ENCODE measurements around the gene FUBP3. TPM values are rescaled to one million over a fixed set of nuclear protein-coding genes. Genes with fewer than 3 reads are reported as not detected.

FUBP3 gene
- total RNA-seq, 1 experiment from 2014 or later: 73.7 TPM

DNA sequence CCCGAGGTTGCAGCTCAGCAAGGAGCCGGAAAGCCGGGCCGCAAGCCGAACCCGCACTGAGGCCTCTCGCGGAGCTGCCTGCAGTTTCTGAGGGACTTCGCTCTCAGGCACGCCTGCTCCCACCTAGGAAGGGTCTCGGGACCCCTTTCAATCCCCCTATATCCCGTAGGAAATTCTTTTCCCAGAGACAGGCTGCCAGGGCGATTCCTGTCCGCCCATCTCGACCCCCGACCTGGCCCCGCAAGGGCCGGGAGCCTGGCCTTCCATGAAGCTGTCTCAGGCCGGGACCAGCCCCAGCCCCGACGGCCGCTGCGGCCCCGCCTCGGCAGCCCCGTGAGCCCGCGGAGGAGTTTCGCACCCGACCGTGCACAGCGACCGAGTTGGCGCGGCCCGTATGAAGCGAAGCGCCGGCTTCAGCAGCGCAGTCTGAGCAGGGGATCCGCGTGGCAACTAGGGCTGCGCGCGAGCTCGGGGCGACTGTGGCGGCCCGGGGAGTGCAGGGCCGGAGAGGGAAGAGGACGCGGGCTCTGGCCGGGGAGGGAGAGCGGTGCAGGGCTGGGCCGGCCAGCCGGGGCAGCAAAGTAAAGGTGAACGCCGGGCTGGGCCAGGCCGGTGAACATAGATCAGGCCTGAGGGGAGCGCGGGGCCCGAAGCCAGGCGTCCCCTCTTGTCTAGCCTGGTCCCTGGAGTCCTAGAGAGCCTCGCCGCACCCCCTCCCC, 84.0 kb downstream of the FUBP3 start:
- TF ChIP-seq EZH2phosphoT487 (IDR thresholded peaks at IDR 0.05; ENCODE audit: borderline replicate concordance) (no peak), FOSL1 (IDR thresholded peaks at IDR 0.05; ENCODE audit: low read depth) (no peak), EZH2 (IDR thresholded peaks at IDR 0.05) (no peak), ATF3 (IDR thresholded peaks at IDR 0.05) (no peak), JUND (IDR thresholded peaks at IDR 0.05) (no peak), ZFX (IDR thresholded peaks at IDR 0.05) (no peak), SP1 (IDR thresholded peaks at IDR 0.05; ENCODE audit: low read depth) (no peak), SIN3A (IDR thresholded peaks at IDR 0.05; ENCODE audit: low read depth) (no peak), REST (IDR thresholded peaks at IDR 0.05; ENCODE audit: low read depth) (no peak), MAX (IDR thresholded peaks at IDR 0.05) (no peak)
- TF ChIP-seq, protein P1, sequence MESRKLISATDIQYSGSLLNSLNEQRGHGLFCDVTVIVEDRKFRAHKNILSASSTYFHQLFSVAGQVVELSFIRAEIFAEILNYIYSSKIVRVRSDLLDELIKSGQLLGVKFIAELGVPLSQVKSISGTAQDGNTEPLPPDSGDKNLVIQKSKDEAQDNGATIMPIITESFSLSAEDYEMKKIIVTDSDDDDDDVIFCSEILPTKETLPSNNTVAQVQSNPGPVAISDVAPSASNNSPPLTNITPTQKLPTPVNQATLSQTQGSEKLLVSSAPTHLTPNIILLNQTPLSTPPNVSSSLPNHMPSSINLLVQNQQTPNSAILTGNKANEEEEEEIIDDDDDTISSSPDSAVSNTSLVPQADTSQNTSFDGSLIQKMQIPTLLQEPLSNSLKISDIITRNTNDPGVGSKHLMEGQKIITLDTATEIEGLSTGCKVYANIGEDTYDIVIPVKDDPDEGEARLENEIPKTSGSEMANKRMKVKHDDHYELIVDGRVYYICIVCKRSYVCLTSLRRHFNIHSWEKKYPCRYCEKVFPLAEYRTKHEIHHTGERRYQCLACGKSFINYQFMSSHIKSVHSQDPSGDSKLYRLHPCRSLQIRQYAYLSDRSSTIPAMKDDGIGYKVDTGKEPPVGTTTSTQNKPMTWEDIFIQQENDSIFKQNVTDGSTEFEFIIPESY (IDR thresholded peaks at IDR 0.05; ENCODE audit: extremely low read depth, insufficient replicate concordance, low read length): no peak
- TF ChIP-seq, protein P2, sequence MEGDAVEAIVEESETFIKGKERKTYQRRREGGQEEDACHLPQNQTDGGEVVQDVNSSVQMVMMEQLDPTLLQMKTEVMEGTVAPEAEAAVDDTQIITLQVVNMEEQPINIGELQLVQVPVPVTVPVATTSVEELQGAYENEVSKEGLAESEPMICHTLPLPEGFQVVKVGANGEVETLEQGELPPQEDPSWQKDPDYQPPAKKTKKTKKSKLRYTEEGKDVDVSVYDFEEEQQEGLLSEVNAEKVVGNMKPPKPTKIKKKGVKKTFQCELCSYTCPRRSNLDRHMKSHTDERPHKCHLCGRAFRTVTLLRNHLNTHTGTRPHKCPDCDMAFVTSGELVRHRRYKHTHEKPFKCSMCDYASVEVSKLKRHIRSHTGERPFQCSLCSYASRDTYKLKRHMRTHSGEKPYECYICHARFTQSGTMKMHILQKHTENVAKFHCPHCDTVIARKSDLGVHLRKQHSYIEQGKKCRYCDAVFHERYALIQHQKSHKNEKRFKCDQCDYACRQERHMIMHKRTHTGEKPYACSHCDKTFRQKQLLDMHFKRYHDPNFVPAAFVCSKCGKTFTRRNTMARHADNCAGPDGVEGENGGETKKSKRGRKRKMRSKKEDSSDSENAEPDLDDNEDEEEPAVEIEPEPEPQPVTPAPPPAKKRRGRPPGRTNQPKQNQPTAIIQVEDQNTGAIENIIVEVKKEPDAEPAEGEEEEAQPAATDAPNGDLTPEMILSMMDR (IDR thresholded peaks at IDR 0.05 in 2 of 3, conservative IDR thresholded peaks at IDR 0.05 in 1 of 3; ENCODE audit: borderline replicate concordance in 1 of 3, insufficient read depth in 1 of 3, low read depth in 2 of 3, low read length in 2 of 3): no peak
- ChIA-PET POLR2A (no interaction called here), CTCF (no interaction called here), RAD21 (ENCODE audit: low non-redundant PET in 1 of 2, low total read pairs in 2 of 2, uncharacterized antibody in 2 of 2, unreplicated experiment in 2 of 2) (no interaction called here)
- H2AFZ ChIP-seq (ENCODE audit: low read depth, low read length, poor library complexity, severe bottlenecking): no peak overlapping the region
- ATAC-seq: no peak
- no peaks in the 10 kb centered on the region; a peak in 1 of 4 replicates for H3K4me1 ChIP-seq (ENCODE audit: control insufficient read depth in 1 of 2, insufficient read depth in 2 of 2, low read length in 2 of 2)
- no peaks in the 10 kb centered on the region for H3K27me3 ChIP-seq (ENCODE audit: insufficient read depth, low read length)
- no peak overlapping the region for H3K4me2 ChIP-seq (ENCODE audit: low read length)
- no peak overlapping the region for H3K4me3 ChIP-seq (replicated peaks in 1 of 2; ENCODE audit: low read depth in 1 of 2, low read length in 2 of 2)
- intact Hi-C loops (cut with micrococcal nuclease): no loop called here
- H3K9ac ChIP-seq (ENCODE audit: low read length): no peak overlapping the region
- BruUV-seq (replicated peaks): no TSS peak
- DNase-seq (ENCODE audit: low read depth, low spot score): no peak
- H3K27ac ChIP-seq (ENCODE audit: low read depth, low read length): no peak overlapping the region
- H3K36me3 ChIP-seq (ENCODE audit: control insufficient read depth in 1 of 2, insufficient read depth in 2 of 2, low read length in 2 of 2): no peaks in the 10 kb centered on the region
- H3K9me3 ChIP-seq (ENCODE audit: control insufficient read depth in 1 of 2, insufficient read depth in 1 of 2, low read depth in 1 of 2, low read length in 2 of 2): no peaks in the 10 kb centered on the region
- H3K9me2 ChIP-seq (ENCODE audit: insufficient read depth): no peaks in the 10 kb centered on the region
- H3K79me2 ChIP-seq (ENCODE audit: insufficient read depth, low read length): no peaks in the 10 kb centered on the region
- H4K20me1 ChIP-seq (ENCODE audit: insufficient read depth): no peaks in the 10 kb centered on the region

Data from HCT116 (cell line).